HepG2 (cell line): Measurements from ENCODE around the gene GSPT1. TPM values are rescaled to one million over a fixed set of nuclear protein-coding genes. Genes with fewer than 3 reads are reported as not detected.

Source experiments
- BRD4 ChIP-seq: sonication (generic); formaldehyde crosslinking; IDR thresholded peaks from 2 replicates; pipeline ENCODE4 v1.4.0; 2020; ENCODE audit warnings: missing genetic modification reagents
- DMAP1 ChIP-seq: IDR thresholded peaks from 2 replicates; pipeline ENCODE4 v1.6.1; 2016
- FOXK1 ChIP-seq: sonication (generic); formaldehyde crosslinking; IDR thresholded peaks from 2 replicates; pipeline ENCODE4 v1.4.0; 2020; ENCODE audit warnings: low read depth, missing genetic modification reagents, borderline replicate concordance
- GATAD2A ChIP-seq: IDR thresholded peaks from 2 replicates; pipeline ENCODE4 v1.6.1; 2016
- GMEB2 ChIP-seq: IDR thresholded peaks from 2 replicates; pipeline ENCODE4 v1.6.1; 2016; ENCODE audit warnings: missing biosample characterization, missing genetic modification reagents, low read depth
- MAFK ChIP-seq, 2 experiments: IDR thresholded peaks in 1 of 2; conservative IDR thresholded peaks in 1 of 2; 2 replicates each; pipeline ENCODE4 v1.6.1; 2011; ENCODE audit warnings: improper control_type of control experiment in 2 of 2, low read length in 2 of 2
- MIER2 ChIP-seq: IDR thresholded peaks from 2 replicates; pipeline ENCODE4 v1.6.1; 2016; ENCODE audit warnings: missing biosample characterization, missing genetic modification reagents
- NCOA2 ChIP-seq: sonication (generic); formaldehyde crosslinking; IDR thresholded peaks from 2 replicates; pipeline ENCODE4 v1.8.0; 2022; ENCODE audit warnings: inconsistent platforms
- NCOR1 ChIP-seq: fragments of 200-600 bp; sonication (generic); IDR thresholded peaks from 2 replicates; pipeline ENCODE4 v1.7.0; 2017; ENCODE audit warnings: antibody characterized with exemption, low read length, borderline replicate concordance
- RAD21 ChIP-seq: fragments of 450-650 bp; formaldehyde crosslinking; IDR thresholded peaks from 2 replicates; pipeline ENCODE4 v1.5.0; 2020; ENCODE audit warnings: mild to moderate bottlenecking
- TBP ChIP-seq: sonication (generic); formaldehyde crosslinking; IDR thresholded peaks from 2 replicates; pipeline ENCODE4 v1.5.0; 2020; ENCODE audit warnings: missing genetic modification reagents
- ZBTB3 ChIP-seq: sonication (generic); formaldehyde crosslinking; IDR thresholded peaks from 2 replicates; pipeline ENCODE4 v1.4.0; 2020; ENCODE audit warnings: low read depth, mild to moderate bottlenecking, moderate library complexity, missing genetic modification reagents, borderline replicate concordance
- ZBTB49 ChIP-seq: sonication (generic); formaldehyde crosslinking; IDR thresholded peaks from 2 replicates; pipeline ENCODE4 v1.4.0; 2020; ENCODE audit warnings: missing genetic modification reagents, borderline replicate concordance
- ZKSCAN1 ChIP-seq: fragments of 150-350 bp; IDR thresholded peaks from 2 replicates; pipeline ENCODE4 v1.6.1; 2014; ENCODE audit warnings: low read length
- ZNF556 ChIP-seq: sonication (generic); formaldehyde crosslinking; IDR thresholded peaks from 2 replicates; pipeline ENCODE4 v1.4.0; 2020; ENCODE audit warnings: mild to moderate bottlenecking, missing genetic modification reagents, borderline replicate concordance
- ZNF574 ChIP-seq: sonication (generic); formaldehyde crosslinking; IDR thresholded peaks from 2 replicates; pipeline ENCODE4 v1.4.0; 2020; ENCODE audit warnings: missing genetic modification reagents
- ZNF644 ChIP-seq: IDR thresholded peaks from 2 replicates; pipeline ENCODE4 v1.6.1; 2016; ENCODE audit warnings: low read depth
- ZNF747 ChIP-seq: sonication (generic); formaldehyde crosslinking; IDR thresholded peaks from 2 replicates; pipeline ENCODE4 v1.8.1; 2023; ENCODE audit warnings: missing genetic modification reagents, mild to moderate bottlenecking, borderline replicate concordance
- polyA plus RNA-seq, 8 experiments: library from polyadenylated mRNA; depleted of rRNA in 3 of 8; stranded (reverse) in 7 of 8; unstranded in 1 of 8; fragments of >200 nt; fragmentation: Illumina TruSeq in 4 of 8; extraction: Trizol in 4 of 8; gene quantifications; 2 replicates each; pipeline versions ENCODE4 v1.2.1 to v1.2.3, GENCODE V29; 2011 to 2016; ENCODE audit warnings: low read depth in 4 of 8, missing spikeins in 1 of 8, mixed read lengths in 1 of 8; ENCODE audit not compliant: insufficient read depth in 1 of 8
- total RNA-seq, 5 experiments: library from RNA; depleted of rRNA; stranded (reverse); fragments of >200 nt; fragmentation: Illumina TruSeq; extraction: Trizol; gene quantifications; 2 replicates each; pipeline ENCODE4 v1.2.3, GENCODE V29; 2016; ENCODE audit warnings: low read depth in 1 of 5
- TF ChIP-seq, protein P1 (sequence below): fragments of 450-650 bp; IDR thresholded peaks from 2 replicates; pipeline ENCODE4 v1.6.1; 2017; ENCODE audit warnings: mild to moderate bottlenecking

GSPT1 gene
- total and polyA plus RNA-seq, 2 of the 13 experiments (the other 11 are each of a cell fraction or from before 2014, with no cell fraction given) = 120 to 316 TPM

DNA sequence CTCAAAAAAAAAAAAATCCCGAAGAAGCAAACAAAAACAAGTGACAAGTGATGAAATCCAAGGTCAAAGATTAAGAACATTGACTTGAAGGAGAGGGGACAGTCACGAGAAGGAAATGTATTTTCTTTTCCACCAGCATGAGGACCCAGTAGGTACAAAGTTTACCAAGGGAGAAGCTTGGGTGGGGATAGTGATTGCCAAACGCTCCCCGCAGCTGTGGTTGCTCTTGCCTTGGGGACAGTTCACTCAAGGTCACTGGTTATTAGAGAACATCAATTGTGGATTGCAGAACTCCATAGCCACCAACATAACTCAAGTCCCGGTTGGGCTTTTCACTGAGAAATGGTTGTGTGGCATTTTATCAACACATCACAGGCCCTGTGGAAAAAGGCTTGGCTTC lies 91.4 kb downstream of the GSPT1 start (continued):
- TF ChIP-seq ZNF574 (CRISPR knock-in tag) = no peak; the same call in 1 of the 2 replicates
- TF ChIP-seq BRD4 (CRISPR knock-in tag) = no peak
- TF ChIP-seq ZKSCAN1 = no peak
- TF ChIP-seq FOXK1 (CRISPR knock-in tag) = peak; percentile 40; the same call in 1 of the 2 replicates
- TF ChIP-seq MIER2 (CRISPR knock-in tag) = 0 out of 2 replicates have a peak, but pooled peaks have one; percentile 10
- no peak for TF ChIP-seq ZNF556 (CRISPR knock-in tag)
- peak; percentile 91 for TF ChIP-seq ZNF644 (CRISPR knock-in tag)
- TF ChIP-seq MAFK (conservative IDR thresholded peaks at IDR 0.05 in 1 of 2, IDR thresholded peaks at IDR 0.05 in 1 of 2; ENCODE audit: low read length in 2 of 2) = no peak
- TF ChIP-seq NCOR1 = peak; percentile 87; the same call in 1 of the 2 replicates
- TF ChIP-seq, protein P1, sequence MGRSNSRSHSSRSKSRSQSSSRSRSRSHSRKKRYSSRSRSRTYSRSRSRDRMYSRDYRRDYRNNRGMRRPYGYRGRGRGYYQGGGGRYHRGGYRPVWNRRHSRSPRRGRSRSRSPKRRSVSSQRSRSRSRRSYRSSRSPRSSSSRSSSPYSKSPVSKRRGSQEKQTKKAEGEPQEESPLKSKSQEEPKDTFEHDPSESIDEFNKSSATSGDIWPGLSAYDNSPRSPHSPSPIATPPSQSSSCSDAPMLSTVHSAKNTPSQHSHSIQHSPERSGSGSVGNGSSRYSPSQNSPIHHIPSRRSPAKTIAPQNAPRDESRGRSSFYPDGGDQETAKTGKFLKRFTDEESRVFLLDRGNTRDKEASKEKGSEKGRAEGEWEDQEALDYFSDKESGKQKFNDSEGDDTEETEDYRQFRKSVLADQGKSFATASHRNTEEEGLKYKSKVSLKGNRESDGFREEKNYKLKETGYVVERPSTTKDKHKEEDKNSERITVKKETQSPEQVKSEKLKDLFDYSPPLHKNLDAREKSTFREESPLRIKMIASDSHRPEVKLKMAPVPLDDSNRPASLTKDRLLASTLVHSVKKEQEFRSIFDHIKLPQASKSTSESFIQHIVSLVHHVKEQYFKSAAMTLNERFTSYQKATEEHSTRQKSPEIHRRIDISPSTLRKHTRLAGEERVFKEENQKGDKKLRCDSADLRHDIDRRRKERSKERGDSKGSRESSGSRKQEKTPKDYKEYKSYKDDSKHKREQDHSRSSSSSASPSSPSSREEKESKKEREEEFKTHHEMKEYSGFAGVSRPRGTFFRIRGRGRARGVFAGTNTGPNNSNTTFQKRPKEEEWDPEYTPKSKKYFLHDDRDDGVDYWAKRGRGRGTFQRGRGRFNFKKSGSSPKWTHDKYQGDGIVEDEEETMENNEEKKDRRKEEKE = no peak
- no peak for TF ChIP-seq ZBTB49 (CRISPR knock-in tag)
- TF ChIP-seq NCOA2 (CRISPR knock-in tag) = peak; percentile 69; the same call in 1 of the 2 replicates
- TF ChIP-seq ZBTB3 (CRISPR knock-in tag) = no peak
- no peak for TF ChIP-seq ZNF747 (CRISPR knock-in tag)
- TF ChIP-seq GMEB2 (CRISPR knock-in tag) = no peak
- peak; percentile 32; the same call in 1 of the 2 replicates for TF ChIP-seq RAD21
- no peak for TF ChIP-seq DMAP1
- peak; percentile 93 for TF ChIP-seq GATAD2A (CRISPR knock-in tag)
- TF ChIP-seq TBP (CRISPR knock-in tag) = no peak
